GM18502 (cell line): ENCODE measurements around the gene ECHS1.
A peak's percentile ranks its signal among the peaks of the same experiment; 100 is the strongest.
"Not testable (repeated sequence)": the region's sequence is repeated elsewhere in the genome, so short reads cannot be mapped to it uniquely, and the experiment has no call there.

Source experiments
- ATAC-seq: cut with Tn5 transposase; IDR thresholded peaks from one replicate; pipeline ENCODE4 v1.9.1; 2021; ENCODE audit warnings: mild to moderate bottlenecking; ENCODE audit not compliant: unreplicated experiment, poor library complexity

The ECHS1 gene

DNA sequence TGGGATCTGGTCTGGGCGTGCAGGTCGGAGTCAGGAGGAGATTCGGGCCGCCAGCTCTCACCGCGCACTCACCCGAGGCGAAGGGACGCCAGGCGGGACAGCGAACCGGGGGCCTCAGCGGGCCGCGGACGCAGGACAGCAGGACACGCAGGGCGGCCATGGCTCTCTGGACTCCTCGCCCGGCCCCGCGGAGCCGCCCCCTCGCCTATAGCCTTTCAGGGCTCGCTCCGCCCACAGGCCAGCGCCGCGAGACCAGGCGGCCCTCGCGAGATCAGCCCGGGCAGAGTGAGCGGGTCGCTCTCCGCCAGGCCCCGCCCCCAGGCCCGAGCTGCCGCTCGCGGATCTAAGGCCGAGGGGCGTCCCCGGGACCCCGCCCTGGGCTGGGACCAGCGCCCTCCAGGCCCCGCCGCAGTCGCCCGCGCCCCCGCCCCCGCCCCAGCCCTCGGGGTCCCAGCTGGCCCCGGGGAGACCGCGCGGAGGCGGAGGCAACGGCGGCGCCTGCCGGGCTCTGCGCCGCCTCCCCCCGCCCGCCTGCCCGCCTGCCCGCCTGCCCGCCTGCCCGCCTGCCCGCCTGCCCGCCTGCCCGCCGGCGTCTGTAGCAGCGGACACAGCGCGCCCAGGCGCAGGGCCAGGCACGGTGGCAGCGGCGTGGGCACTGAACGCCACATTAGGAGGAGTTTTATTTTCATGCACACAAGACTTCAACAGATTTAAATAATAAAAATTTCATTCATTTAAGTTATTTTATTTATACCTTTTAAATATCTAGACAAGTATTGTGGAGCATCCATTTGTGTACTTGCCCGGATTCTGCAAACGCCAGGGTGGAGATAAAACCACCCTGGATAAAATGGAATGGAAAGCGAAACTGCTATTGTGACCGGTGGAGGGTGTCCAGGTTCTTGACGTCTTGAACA, at the start of gene ECHS1:
Gene ECHS1 (minus strand): TSS at position 181 of the 917 bp plus-strand sequence. CDS start 21 bp downstream, at position 160.
- ATAC-seq = peak; percentile 95

DNA sequence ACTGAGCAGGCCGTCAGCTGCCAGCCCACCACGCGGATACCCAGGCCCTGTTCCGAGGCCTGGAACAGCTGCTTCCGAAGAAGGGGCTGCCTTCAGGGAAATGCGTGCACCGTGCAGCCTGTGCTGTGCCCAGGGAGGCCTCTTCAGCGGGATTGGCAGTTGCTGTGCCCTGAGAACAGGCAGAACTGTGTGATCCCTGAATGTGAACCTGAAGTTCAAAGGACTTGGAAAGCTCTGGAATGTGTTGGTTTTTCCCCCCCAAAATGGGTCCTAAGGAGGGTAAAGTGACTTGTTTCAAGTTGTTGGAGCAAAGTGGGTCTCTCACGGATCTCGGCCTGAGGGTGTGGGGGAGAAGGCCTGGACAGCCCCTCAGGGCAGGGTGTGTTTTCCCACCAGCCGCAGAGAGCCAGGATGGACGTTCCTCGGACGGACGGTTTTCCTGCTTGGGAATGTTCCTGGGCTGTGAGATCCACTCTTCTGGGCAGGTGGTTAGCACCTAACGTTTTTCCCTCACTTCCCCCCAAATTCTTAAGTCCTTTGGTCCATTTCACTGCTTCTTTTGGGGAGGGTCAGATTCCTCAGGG, 49.2 kb upstream of the ECHS1 start:
- ATAC-seq = no peak

DNA sequence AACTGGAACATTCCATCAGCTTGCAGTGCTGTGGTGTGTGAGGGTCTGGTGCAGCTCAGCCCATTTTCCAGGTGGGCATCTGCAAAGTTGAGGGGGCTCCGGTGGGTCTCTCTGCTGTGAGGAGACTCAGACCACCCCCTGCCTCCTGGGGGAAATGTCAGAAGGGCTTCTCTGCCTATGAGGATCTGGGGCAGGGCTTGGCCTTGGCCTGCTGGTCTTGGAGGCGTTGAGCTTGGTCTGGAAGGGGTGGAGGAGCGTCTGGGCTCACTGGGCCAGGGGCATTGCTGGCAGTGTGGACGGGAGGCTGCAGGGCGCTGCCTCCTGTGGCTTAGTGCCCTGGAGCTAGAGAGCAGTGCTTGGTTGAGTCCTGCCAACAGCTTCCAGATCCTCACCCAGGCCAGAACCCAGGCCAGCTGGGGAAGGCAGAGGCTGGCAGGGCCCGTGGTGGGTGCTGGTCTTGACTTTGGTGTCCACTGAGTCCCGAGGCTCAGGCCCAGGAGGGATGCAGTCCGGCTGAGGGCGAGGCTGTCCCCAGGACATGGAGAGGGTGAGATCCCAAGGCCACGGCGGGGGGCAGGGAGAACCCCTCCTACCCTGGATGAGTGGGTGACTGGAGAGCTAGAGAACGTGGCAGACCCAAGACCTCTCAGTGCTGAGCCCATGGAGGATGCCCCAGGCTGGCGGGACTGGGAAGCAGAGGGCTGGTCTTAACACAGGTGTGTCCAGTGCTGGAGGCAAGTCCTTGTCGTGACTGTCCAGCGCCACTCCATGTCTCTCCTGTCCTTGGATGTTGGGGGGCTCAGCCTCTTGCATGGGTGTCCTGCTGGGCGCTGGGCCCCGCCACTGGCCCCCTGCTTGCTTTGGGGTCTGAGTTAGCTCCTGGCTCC, 48.4 kb upstream of the ECHS1 start:
- no peak for ATAC-seq

DNA sequence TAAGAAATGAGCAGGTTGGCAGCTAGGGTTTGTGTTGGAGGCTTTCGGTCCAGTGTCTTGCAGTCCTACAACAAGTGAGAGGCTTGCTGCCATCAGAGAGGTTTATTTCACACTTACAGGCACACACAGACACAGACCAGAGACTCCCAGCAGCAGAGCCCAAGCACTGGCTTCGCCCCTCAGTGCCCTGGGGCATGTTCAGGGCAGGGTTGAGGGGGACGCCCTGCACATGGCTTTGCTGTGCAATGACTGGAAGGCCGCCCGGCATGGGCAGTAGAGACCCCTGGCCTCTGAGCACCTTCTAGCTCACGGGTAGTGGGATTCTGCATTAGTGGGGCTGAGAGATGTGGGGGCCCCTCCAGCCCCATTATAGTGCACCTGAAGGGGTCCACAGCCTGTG, 47.4 kb upstream of the ECHS1 start:
- no peak for ATAC-seq

DNA sequence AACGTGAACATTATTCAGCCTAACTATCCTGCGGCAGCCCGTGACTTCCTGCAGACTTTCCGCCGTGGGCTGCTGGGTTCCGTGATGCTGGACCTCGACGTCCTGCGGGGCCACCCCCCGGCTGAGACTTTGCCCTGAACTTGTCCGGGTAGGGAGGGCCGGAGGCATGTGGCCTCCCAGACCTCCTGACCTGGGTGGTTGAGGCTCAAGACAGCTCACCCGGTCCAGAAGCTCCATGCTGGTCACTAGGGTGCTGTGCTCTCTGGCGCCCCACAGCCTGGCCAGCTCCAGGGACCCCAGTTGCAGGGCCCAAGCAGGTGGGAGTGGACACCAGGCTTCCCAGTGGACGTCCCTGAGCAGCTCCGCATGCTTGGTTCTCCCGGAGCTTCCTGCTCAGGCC, 46.9 kb upstream of the ECHS1 start:
- ATAC-seq = no peak

DNA sequence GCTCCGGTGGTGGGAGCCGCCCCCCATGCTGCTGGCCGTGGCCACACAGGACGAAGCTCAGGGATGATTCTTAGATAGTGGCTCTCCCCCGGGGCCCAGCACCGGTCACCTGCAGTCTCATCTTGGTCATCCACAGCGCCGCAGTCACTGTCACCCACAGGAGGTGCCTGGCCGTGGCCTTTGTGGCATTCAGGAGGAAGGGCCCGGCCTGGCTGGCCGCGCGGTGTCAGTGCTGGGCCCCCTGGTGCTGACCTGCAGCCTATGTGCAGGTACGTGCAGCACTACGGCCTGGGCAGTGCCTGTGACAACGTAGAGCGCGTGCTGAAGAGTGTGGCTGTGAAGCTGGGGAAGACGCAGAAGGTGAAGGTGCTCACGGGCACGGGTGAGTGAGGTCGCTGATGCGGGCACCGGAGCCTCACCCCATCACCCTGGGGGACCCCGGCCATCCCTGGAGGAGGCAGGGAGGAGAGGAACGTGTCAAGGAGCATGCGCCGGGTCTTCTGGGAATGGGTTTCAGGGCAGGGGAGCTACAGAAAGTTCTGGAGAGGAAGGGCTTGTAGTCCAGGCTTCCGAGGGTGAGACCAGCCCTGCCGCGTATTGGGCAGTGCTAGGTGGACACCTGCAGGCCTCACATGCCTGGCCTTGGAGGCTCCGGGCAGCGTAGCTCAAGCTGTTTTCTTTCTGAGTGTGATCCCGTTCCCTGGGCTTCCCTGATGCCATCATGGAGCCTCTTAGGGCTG, 46.2 kb upstream of the ECHS1 start:
- ATAC-seq = no peak

DNA sequence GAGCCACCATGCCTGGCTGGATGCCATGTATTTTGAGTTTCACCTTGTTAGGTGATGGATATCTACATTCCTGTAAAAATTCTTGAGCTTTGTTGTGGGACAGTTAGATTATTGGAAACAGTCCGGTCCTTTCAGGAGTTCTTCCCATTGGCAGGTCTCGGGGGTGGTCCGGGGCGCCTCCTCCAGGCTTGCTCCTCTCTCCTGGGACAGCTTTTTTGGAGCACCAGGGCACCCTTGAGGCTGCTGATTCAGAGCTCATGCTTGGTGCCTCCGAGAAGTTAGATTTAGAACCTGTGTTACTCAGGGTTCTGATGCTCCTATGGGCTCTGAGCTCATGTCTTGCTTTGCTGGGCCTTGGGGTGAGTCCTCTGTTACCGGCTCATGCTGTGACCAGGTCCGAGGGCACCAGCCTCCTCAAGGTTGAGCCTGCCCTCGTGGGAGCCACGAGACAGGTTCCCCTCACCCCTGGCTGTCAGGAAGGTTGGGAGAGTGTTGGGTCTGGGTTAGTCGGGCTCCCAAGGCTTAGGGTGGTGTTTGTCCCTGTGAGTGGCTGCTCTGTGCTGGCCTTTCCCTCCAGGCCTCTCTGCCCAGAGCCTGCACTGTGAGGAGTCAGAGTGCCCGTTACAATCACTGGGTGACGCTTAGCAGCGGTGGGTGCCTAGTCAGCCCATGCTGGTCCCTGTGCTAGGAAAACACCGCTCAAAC, 45.3 kb upstream of the ECHS1 start:
- no peak for ATAC-seq

DNA sequence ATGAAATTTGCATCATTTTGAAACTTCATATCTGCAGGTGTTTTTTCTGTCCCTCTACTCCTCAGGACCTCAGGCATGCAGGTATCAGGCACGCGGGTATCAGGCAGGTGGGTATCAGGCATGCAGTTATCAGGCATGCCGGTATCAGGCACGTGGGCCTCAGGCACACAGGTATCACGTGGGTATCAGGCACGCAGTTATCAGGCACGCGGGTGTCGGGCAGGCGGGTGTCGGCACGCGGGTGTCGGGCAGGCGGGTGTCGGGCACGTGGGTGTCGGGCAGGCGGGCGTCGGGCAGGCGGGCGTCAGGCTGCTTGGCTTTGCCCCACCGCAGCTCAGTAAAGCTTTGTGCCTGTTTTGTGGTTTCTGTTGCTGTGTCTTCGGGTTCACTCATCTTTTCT, 42.6 kb upstream of the ECHS1 start:
- no peak for ATAC-seq

DNA sequence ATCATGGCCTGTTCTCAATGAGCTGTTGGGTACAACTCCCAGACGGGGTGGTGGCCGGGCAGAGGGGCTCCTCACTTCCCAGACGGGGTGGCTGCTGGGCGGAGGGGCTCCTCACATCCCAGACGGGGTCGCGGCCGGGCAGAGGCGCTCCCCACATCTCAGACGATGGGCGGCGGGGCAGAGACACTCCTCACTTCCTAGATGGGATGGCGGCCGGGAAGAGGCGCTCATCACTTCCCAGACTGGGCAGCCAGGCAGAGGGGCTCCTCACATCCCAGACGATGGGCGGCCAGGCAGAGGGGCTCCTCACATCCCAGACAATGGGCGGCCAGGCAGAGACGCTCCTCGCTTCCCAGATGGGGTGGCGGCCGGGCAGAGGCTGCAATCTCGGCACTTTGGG, 41.2 kb upstream of the ECHS1 start:
- ATAC-seq = not testable (repeated sequence)

DNA sequence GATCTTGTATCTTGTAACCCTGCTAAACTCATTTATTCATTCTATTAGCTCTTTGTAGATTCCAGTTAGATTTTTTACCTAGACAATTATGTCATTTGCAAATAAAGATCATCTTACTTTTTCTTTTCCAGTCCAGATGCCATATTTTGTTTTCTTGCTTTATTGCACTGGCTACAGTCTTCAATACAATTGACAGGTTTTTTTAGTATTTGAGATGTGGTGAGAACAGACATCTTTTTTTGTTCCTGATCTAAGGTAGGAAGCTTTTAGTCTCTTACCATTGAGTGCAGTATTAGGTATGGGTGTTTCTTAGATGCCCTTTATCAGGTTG, 39.2 kb upstream of the ECHS1 start:
- no peak for ATAC-seq

DNA sequence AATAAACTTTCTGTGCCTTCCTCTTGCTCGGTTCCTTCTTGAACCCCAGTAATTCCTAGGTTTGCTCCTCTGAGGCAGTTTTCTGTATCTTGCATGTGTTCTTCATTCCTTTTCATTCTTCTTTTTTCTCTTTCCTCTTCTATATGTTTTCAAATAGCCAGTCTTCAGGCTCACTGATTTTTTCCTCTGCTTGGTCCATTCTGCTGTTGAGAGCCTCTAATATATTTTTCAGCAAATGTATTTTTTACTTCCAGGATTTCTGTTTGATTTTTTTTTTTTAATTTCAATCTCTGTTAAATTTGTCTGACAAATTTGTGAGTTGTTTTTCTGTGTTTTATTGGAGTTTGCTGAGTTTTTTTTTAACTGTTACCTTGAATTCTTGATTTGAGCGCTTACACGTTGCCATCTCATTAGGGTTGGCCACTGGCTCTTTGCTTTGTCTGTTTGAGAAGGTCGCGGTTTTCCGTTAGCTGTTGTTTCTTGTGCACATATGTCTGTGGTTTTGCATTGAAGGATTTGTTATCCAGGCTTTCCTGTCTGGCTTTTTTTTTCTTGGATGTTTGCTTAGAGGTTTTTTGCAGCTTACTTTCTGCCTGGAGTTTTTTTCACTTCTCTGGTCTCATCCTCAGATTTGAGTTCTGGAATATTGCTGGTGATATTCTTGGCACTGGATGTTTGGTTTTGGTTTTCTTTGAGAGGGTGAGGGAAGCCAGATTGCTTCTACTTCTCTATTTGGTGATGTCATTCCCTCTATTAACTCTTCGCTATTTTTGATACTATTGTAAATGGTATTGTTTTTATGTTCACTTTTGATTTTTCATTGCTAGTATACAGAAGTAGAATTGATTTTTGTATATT, 38.6 kb upstream of the ECHS1 start:
- ATAC-seq = no peak

DNA sequence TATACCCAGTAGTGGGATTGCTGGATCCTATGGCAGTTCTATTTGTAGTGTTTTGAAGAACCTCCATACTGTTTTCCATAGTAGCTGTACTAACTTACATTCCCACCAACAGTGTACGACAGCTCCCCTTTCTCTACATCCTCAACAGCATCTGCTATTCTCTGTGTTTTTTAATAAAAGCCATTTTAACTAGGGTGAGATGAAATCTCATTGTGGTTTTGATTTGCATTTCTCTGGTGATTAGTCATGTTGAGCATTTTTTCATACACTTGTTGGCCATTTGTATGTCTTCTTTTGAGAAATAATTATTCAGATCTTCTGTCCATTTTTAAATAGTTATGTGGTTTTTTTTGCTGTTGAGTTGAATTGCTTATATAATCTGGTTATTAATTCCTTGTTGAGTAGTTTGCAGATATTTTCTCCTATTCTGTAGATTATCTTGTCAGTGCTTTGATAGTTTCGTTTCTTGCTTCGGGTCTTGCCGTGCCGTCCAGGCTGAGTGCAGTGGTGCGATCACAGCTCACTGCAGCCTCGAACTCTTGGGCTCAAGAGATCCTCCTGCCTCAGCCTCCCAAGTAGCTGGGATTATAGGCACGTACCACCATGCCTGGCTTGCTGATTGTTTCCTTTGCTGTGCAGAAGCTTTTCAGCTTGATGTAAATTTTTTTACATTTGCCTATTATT, 32.8 kb upstream of the ECHS1 start:
- peak; percentile 62 for ATAC-seq

DNA sequence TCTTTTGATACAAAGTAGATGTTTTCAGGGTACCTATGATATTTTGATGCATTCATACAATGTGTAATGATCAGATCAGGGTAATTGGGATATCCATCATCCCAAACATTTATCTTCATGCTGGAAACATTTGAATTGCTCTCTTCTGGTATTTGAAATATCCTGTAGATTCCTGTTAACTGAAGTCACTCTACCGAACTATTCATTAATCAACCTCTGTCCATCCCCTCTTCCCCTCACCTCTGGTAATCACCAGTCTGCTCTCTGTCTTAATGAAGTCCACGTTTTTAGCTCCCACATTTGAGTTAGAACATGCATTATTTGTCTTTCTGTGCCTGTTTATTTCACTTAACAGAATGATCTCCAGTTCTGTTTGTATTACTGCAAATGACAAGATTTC, 32.1 kb upstream of the ECHS1 start:
- ATAC-seq = no peak

DNA sequence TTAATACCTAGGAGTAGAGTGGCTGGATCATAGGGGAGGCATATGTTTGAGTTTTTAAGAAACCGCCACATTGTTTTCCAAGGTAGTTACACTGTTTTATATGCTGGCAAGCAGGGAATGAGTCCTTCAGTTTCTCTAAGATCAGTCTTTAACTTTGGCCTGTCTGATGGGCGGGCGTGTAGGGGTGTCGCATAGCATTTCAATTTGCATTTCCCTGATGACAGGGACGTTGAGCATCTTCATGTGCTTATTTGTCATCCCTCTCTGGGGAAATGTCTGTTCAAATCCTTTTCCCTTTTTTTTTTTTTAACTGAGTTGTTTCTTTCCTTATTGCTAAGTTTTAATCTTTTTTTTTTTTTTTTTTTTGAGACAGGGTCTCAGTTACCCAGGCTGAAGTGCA, 30.6 kb upstream of the ECHS1 start:
- no peak for ATAC-seq

DNA sequence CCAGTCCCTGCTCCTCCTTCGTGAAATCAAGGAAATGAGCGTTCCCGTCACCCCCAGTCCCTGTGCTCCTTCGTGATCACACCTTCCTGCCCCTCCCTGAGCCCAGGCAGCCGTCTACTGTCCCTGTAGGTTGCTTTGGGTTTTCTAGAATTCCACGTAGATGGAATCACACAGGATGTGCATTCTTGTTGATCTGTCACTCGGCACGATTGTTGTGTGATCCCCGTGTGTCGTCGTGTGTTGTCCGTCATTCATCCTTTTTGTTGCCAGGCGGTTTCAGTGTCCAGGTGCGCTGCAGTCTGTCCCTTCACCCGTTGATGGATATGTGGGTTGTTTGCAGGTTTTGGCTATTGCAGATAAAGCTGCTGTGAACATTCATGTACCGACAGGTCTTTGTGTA, 30.2 kb upstream of the ECHS1 start:
- ATAC-seq = no peak

DNA sequence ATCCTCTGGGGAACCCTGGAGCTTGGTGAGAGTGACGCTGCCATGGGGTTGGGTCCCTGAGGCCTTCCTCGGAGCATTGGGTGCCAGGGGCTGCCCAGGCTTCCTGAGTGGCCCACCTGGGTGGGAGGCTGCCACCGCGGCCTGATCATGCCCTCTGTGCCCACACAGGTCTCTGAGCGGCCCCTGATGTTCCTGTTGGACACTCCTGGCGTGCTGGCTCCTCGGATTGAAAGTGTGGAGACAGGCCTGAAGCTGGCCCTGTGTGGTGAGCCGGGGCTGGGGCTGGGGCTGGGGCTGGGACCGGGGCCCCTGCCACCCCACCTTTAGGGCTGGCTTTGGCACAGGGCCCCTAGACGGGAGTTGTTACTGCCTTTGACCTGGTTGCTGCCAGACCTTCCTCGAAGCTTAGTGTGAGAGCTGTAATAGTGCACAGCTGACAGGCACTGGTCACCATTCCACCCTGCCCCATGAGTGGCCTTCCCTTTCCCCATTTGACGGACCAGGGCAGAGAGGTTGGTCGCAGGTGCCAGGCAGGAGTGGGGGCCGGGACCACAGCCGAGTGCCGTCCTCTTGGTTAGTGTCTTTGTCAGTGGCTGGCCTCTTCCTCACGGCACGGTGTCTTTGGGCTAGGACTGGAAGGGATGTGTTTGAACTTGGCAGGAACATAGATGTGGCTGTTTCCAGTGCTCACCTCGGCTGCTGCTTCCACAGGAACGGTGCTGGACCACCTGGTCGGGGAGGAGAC, 29.0 kb upstream of the ECHS1 start:
- no peak for ATAC-seq

DNA sequence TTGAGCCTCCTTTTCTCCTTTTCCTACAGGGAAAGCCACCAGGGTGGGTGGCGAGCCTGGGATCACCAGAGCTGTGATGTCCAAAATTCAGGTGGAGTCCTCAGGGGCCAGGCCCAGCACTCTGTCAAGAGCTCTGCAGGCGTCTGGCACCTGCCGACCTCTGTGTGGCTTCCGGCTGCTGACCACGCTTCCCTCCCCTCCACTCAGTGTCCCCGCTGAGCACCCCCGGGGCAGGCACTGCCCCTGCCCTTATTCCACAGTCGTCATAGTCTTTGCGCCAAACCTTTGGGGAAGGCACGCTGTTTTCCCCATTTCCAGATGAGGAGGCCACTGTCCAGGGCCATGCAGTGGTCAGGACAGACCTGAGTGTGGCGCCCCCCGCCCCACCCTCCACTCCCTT, 28.3 kb upstream of the ECHS1 start:
- ATAC-seq = peak; percentile 6
